Hippocampal formation (tissue), 2 donors: Measurements from ENCODE around the gene FASTKD2.
"Not testable (repeated sequence)": the region's sequence is repeated elsewhere in the genome, so short reads cannot be mapped to it uniquely, and the experiment has no call there.

Experiments used
- DNase-seq, 2 donors: peaks; one replicate each; lab custom pipeline; 2025; lab: John Stamatoyannopoulos, UW

The FASTKD2 gene

GRCh38 chr2:206790311-206790935, 25.0 kb downstream of the FASTKD2 start:
- no peak for DNase-seq

GRCh38 chr2:206792645-206793044, 27.2 kb downstream of the FASTKD2 start:
- no peak for DNase-seq

GRCh38 chr2:206797376-206797775, 32.0 kb downstream of the FASTKD2 start:
- no peak for DNase-seq

- DNase-seq, result no peak
Observed at GRCh38 chr2:206798000-206798399, 32.6 kb downstream of the FASTKD2 start.

GRCh38 chr2:206799083-206799482, 33.7 kb downstream of the FASTKD2 start:
- DNase-seq, result no peak

- peak; percentile 59 to 82 for DNase-seq
Observed at GRCh38 chr2:206800506-206801417, 35.4 kb downstream of the FASTKD2 start.

- DNase-seq, result no peak
Observed at GRCh38 chr2:206801418-206802189, 36.2 kb downstream of the FASTKD2 start.

GRCh38 chr2:206802654-206803514, 37.5 kb downstream of the FASTKD2 start:
- no peak for DNase-seq

- DNase-seq, result no peak
Observed at GRCh38 chr2:206804326-206804725, 38.9 kb downstream of the FASTKD2 start.

GRCh38 chr2:206805887-206806607, 40.6 kb downstream of the FASTKD2 start:
- no peak for DNase-seq

GRCh38 chr2:206807624-206808023, 42.2 kb downstream of the FASTKD2 start:
- DNase-seq, result not testable (repeated sequence)

- not testable (repeated sequence) for DNase-seq
Observed at GRCh38 chr2:206812471-206812870, 47.1 kb downstream of the FASTKD2 start.

GRCh38 chr2:206814498-206814897, 49.1 kb downstream of the FASTKD2 start:
- no peak for DNase-seq

- no peak for DNase-seq
Observed at GRCh38 chr2:206820807-206821206, 55.4 kb downstream of the FASTKD2 start.

- DNase-seq, result no peak
Observed at GRCh38 chr2:206823178-206823577, 57.8 kb downstream of the FASTKD2 start.

GRCh38 chr2:206824087-206824618, 58.7 kb downstream of the FASTKD2 start:
- DNase-seq, result no peak

- no peak for DNase-seq
Observed at GRCh38 chr2:206824993-206825392, 59.6 kb downstream of the FASTKD2 start.

- DNase-seq, result no peak
Observed at GRCh38 chr2:206831442-206831995, 66.1 kb downstream of the FASTKD2 start.

- DNase-seq, result no peak
Observed at GRCh38 chr2:206832873-206833272, 67.5 kb downstream of the FASTKD2 start.

GRCh38 chr2:206833291-206833690, 67.9 kb downstream of the FASTKD2 start:
- DNase-seq, result no peak
